ENCODE measurements around the gene SMYD4.

The SMYD4 gene

DNA sequence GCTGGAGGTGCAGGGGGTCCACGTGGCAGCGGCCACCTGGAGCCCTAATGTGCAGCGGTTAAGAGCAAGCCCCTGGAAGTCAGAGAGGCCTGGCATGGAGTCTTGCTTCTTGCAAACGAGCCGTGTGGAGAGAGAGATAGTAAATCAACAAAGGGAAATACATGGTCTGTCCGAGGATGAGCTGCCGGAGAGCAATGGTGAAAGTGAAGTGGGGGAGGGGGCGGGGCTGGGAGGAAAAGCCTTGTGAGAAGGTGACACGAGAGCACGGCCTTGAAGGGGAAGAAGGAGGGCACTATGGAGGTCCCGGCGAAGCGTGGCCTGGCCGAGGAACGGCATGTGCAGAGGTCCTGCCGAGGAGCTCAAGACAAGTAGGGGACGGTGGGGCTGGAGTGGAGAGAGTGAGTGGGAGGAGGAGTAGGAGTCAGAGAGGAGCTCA is 73.9 kb downstream of the SMYD4 start:
- Histone ChIP-seq H3K79me2 (ENCODE audit: control insufficient read depth, low read length) (no peaks in the 10 kb centered on the region), H3K4me1 (ENCODE audit: control insufficient read depth, low read length) (peaks cover 18% of the 10 kb centered on the region), H4K20me1 (ENCODE audit: control insufficient read depth, insufficient read depth, low read depth, low read length) (no peaks in the 10 kb centered on the region), H3K9me3 (ENCODE audit: control insufficient read depth, insufficient read depth, low read length) (no peaks in the 10 kb centered on the region), H3K27me3 (ENCODE audit: control insufficient read depth, low read length) (no peaks in the 10 kb centered on the region), H3K9me2 (replicated peaks; ENCODE audit: control insufficient read depth, low read length) (no peaks in the 10 kb centered on the region), H3K4me2 (ENCODE audit: low read length) (no peak overlapping the region), H3F3A (ENCODE audit: control insufficient read depth, insufficient read depth) (0 out of 2 replicates have a peak, but pooled peaks cover 3% of the 10 kb centered on the region), H3K27ac (ENCODE audit: low read depth, low read length) (no peak overlapping the region), H3K4me3 (ENCODE audit: low read length) (no peak overlapping the region), H3K36me3 (ENCODE audit: control insufficient read depth, low read length) (no peaks in the 10 kb centered on the region)
- TF ChIP-seq CTCF (IDR thresholded peaks at IDR 0.05; ENCODE audit: low read depth, low read length, poor library complexity, severe bottlenecking) (no peak), EZH2phosphoT487 (IDR thresholded peaks at IDR 0.05; ENCODE audit: borderline replicate concordance, low read length) (no peak)

DNA sequence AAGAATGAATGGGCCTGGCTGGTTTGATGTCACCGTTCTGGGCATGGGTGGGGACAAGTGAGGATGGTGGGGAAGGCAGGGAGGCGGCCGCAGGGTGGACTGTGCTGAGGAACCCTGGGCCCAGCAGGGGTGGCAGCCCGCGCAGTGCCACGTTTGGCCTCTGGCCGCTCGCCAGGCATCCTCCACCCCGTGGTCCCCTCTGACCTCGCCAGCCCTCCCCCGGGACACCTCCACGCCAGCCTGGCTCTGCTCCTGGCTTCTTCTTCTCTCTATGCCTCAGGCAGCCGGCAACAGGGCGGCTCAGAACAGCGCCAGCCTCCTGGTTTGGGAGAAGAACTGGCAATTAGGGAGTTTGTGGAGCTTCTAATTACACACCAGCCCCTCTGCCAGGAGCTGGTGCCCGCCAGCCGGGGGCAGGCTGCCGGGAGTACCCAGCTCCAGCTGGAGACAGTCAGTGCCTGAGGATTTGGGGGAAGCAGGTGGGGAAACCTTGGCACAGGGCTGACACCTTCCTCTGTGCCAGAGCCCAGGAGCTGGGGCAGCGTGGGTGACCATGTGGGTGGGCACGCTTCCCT is 74.4 kb downstream of the SMYD4 start:
- H3K9me2 ChIP-seq (replicated peaks; ENCODE audit: control insufficient read depth, low read length), result no peaks in the 10 kb centered on the region
- H3K79me2 ChIP-seq (ENCODE audit: control insufficient read depth, low read length), result no peaks in the 10 kb centered on the region
- H3K27me3 ChIP-seq (ENCODE audit: control insufficient read depth, low read length), result no peaks in the 10 kb centered on the region
- no peaks in the 10 kb centered on the region for H3K9me3 ChIP-seq (ENCODE audit: control insufficient read depth, insufficient read depth, low read length)
- no peaks in the 10 kb centered on the region for H3K36me3 ChIP-seq (ENCODE audit: control insufficient read depth, low read length)
- no peaks in the 10 kb centered on the region for H4K20me1 ChIP-seq (ENCODE audit: control insufficient read depth, insufficient read depth, low read depth, low read length)
- 0 out of 2 replicates have a peak, but pooled peaks cover 3% of the 10 kb centered on the region for H3F3A ChIP-seq (ENCODE audit: control insufficient read depth, insufficient read depth)
- H3K4me3 ChIP-seq (ENCODE audit: low read length), result no peak overlapping the region
- H3K27ac ChIP-seq (ENCODE audit: low read depth, low read length), result no peak overlapping the region
- TF ChIP-seq EZH2phosphoT487 (IDR thresholded peaks at IDR 0.05; ENCODE audit: borderline replicate concordance, low read length) (no peak), CTCF (IDR thresholded peaks at IDR 0.05; ENCODE audit: low read depth, low read length, poor library complexity, severe bottlenecking) (no peak)
- H3K4me1 ChIP-seq (ENCODE audit: control insufficient read depth, low read length), result peaks cover 18% of the 10 kb centered on the region
- no peak overlapping the region for H3K4me2 ChIP-seq (ENCODE audit: low read length)

GRCh38 chr17:1754430-1755112 is 75.1 kb downstream of the SMYD4 start:
- no peak for TF ChIP-seq EZH2phosphoT487 (IDR thresholded peaks at IDR 0.05; ENCODE audit: borderline replicate concordance, low read length)
- Histone ChIP-seq H3K36me3 (ENCODE audit: control insufficient read depth, low read length) (no peaks in the 10 kb centered on the region), H4K20me1 (ENCODE audit: control insufficient read depth, insufficient read depth, low read depth, low read length) (no peaks in the 10 kb centered on the region), H3K9me2 (replicated peaks; ENCODE audit: control insufficient read depth, low read length) (no peaks in the 10 kb centered on the region), H3K79me2 (ENCODE audit: control insufficient read depth, low read length) (no peaks in the 10 kb centered on the region), H3K4me3 (ENCODE audit: low read length) (no peak overlapping the region), H3K9me3 (ENCODE audit: control insufficient read depth, insufficient read depth, low read length) (no peaks in the 10 kb centered on the region), H3K4me1 (ENCODE audit: control insufficient read depth, low read length) (peaks cover 18% of the 10 kb centered on the region), H3K27me3 (ENCODE audit: control insufficient read depth, low read length) (no peaks in the 10 kb centered on the region), H3F3A (ENCODE audit: control insufficient read depth, insufficient read depth) (0 out of 2 replicates have a peak, but pooled peaks cover 3% of the 10 kb centered on the region), H3K27ac (ENCODE audit: low read depth, low read length) (no peak overlapping the region), H3K4me2 (ENCODE audit: low read length) (no peak overlapping the region)

Data from DOHH2 (cell line).